Head of caudate nucleus (tissue), 42 donors: ENCODE results near the gene BEAN1.
A peak's percentile ranks its signal among the peaks of the same experiment; 100 is the strongest.
"Not testable (repeated sequence)": the region's sequence is repeated elsewhere in the genome, so short reads cannot be mapped to it uniquely, and the experiment has no call there.

Experiments used
- DNase-seq, 42 donors: peaks; one replicate each; pipeline versions ENCODE4 v3.0.0 to v3.0.0-alpha.2; 2020 to 2021; ENCODE audit warnings: mixed read lengths in 7 of 42
- intact Hi-C: fragments of 100-400 bp; cut with DNase I; formaldehyde crosslinking; loops from one replicate; pipeline ENCODE4 v1.15.0; 2022

The BEAN1 gene

GRCh38 chr16:66458853-66459252 lies 31.8 kb downstream of the BEAN1 start:
- intact Hi-C loops = no loop called here
- peak in 1 of 42 donors; percentile 13 for DNase-seq

DNA sequence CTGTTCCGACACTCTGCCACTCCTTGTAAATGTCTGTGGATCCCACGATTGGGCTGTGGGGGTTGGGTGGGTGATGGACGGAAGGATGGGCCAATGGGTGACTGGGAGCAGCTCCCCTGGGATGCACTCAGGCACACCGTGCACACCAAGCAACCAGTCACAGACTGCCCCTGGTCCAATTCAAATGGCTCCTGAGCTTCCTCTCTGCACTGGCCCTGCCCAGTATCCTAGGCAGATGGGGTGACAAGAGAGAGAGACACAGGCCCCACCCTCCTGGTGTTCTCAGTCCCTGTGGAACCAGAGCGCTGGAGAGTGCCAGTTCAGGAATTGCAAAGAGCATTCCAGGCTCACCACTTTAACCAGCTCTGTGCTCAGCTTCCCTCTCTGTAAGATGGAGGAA lies 32.8 kb downstream of the BEAN1 start:
- DNase-seq = peak in 1 of 42 donors; percentile 16

GRCh38 chr16:66460703-66461102 lies 33.6 kb downstream of the BEAN1 start:
- DNase-seq = peak in 1 of 42 donors; percentile 1
- intact Hi-C loops = no loop called here

More for the DNA sequence above, 32.8 kb downstream of the BEAN1 start:
- intact Hi-C loops = no loop called here

DNA sequence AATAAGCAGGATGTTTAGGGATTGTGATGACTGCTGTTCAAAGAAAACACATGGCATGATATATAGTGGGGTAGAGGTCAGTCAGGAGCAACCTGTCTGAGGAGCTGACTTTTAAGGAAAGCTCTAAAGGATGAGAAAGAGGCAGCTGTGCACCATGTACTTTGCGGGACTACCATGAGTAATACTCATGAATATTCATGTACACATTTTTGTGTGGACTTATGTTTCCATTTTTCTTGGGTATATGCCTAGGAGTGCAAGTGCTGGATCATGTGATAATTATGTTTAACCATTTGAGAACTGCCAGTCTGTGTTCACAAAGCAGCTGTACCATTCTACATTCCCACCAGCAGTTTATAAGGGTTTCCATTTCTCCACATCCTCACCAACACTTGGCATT lies 35.8 kb downstream of the BEAN1 start:
- intact Hi-C loops = no loop called here
- DNase-seq = no peak

GRCh38 chr16:66465946-66466345 lies 38.9 kb downstream of the BEAN1 start:
- DNase-seq = peak in 2 of 42 donors; percentile 11 to 15
- intact Hi-C loops = not testable (repeated sequence)

DNA sequence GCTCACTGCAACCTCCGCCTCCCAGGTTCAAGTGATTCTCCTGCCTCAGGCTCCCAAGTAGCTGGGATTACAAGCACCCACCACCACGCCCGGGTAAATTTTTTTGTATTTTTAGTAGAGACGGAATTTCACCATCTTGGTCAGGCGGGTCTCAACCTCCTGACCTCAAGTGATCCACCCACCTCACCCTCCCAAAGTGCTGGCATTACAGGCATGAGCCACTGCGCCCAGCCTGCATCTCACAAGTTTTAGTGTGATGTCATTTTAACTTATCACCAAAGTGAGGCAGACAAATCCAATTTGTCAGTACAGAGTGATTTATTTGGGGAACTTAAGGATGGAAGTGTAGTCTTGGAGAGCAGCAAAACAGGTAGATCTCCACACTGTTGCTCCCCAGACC lies 39.5 kb downstream of the BEAN1 start:
- DNase-seq = peak in 3 of 42 donors; percentile 11 to 22 (median 15)
- intact Hi-C loops = not testable (repeated sequence)

- intact Hi-C loops = no loop called here
- peak in 3 of 42 donors; percentile 1 to 7 (median 4) for DNase-seq
Measured at GRCh38 chr16:66467611-66468010, 40.5 kb downstream of the BEAN1 start.

- peak in 5 of 42 donors; percentile 1 to 22 (median 11) for DNase-seq
- intact Hi-C loops = no loop called here
Measured at GRCh38 chr16:66468321-66468965, 41.3 kb downstream of the BEAN1 start.

DNA sequence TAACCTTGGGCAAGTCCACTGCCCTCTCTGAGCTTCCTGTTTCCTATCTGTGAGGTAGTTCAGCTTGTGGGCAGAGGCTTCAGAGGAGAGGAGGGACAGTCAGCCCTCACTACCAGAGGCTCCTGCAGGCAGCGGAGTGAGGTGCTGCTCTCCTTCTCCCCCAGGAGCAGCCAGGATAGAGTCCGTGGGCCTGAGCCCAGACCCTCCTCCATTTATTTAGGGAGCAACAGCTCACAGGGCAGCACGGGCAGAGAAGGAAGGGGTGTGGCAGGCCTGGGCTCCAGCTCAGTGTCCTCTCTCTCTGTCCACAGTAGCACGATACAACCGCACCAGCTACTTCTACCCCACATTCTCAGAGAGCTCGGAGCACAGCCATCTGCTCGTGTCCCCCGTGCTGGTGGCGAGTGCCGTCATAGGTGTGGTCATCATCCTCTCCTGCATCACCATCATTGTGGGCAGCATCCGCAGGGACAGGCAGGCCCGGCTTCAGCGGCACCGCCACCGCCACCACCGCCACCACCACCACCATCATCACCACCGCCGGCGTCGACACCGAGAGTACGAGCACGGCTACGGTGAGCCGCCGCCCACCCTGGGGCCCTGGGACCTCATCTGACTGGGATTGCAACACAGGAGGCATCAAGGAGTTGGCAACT lies 42.3 kb downstream of the BEAN1 start:
- intact Hi-C loops = no loop called here

DNA sequence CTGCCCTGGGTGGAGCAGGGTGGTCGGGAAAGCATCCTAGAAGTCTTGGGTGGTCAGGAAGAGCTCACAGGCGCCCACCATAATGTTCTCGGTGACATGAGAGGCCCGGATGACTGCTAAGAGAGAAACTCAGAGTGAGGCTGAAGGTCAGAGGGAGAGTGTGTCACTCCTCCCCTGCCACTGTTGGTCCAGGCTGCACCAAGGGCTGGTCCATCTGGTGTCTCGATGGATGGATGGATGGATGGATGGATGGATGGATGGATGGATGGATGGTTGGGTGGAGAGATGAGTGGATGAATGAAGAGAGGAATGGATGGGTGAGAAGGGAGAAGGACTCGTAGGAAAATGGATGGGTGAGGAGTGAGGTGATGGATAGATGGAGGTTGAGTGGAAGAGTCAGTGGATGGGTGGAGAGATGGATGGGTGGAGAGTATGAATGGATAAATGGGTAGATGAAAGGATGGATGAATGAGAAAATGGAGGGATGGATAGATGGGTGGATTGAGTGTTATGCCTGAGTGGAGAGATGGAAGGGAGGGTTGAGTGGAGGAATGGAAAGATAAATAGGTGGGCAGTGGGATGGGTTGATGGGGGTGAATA lies 43.0 kb downstream of the BEAN1 start:
- intact Hi-C loops = no loop called here
- DNase-seq = no peak

More for the DNA sequence above, 42.3 kb downstream of the BEAN1 start:
- peak in 5 of 42 donors; percentile 3 to 26 (median 9) for DNase-seq

DNA sequence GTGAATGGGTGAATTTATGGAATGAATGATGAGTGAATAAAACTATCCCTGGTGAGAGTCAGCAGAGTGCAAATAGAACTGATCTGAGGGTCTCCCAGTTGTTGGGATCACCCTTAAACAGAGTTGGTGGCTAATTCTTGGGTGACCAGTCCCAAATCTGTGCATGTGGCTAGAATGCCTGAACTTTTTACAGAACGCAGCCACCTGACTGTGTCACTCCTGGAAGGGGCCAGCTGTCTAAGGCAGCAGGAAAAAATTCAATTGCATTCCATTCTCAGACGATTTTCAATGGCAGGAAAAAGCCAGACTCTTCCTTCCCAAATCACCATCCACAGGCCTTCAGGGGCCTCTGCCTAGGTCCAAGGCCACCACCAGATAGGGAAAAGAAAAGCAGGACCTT lies 43.5 kb downstream of the BEAN1 start:
- DNase-seq = peak in 2 of 42 donors; percentile 2 to 7
- intact Hi-C loops = no loop called here

- intact Hi-C loops = no loop called here
- peak in 3 of 42 donors; percentile 1 to 9 (median 6) for DNase-seq
Measured at GRCh38 chr16:66471264-66471663, 44.2 kb downstream of the BEAN1 start.

GRCh38 chr16:66471716-66472393 lies 44.8 kb downstream of the BEAN1 start:
- intact Hi-C loops = no loop called here
- peak in 3 of 42 donors; percentile 11 to 32 (median 20) for DNase-seq

- intact Hi-C loops = no loop called here
- peak in 3 of 42 donors; percentile 2 to 23 (median 9) for DNase-seq
Measured at GRCh38 chr16:66473051-66473571, 46.0 kb downstream of the BEAN1 start.

GRCh38 chr16:66473654-66474519 lies 46.8 kb downstream of the BEAN1 start:
- intact Hi-C loops = no loop called here
- peak in 2 of 42 donors; percentile 8 to 17 for DNase-seq

- intact Hi-C loops = no loop called here
Measured at GRCh38 chr16:66474750-66475199, 47.7 kb downstream of the BEAN1 start.

GRCh38 chr16:66475232-66475631 lies 48.1 kb downstream of the BEAN1 start:
- DNase-seq = peak in 1 of 42 donors; percentile 22
- intact Hi-C loops = no loop called here

More at GRCh38 chr16:66474750-66475199, 47.7 kb downstream of the BEAN1 start:
- peak in 2 of 42 donors; percentile 1 to 12 for DNase-seq

DNA sequence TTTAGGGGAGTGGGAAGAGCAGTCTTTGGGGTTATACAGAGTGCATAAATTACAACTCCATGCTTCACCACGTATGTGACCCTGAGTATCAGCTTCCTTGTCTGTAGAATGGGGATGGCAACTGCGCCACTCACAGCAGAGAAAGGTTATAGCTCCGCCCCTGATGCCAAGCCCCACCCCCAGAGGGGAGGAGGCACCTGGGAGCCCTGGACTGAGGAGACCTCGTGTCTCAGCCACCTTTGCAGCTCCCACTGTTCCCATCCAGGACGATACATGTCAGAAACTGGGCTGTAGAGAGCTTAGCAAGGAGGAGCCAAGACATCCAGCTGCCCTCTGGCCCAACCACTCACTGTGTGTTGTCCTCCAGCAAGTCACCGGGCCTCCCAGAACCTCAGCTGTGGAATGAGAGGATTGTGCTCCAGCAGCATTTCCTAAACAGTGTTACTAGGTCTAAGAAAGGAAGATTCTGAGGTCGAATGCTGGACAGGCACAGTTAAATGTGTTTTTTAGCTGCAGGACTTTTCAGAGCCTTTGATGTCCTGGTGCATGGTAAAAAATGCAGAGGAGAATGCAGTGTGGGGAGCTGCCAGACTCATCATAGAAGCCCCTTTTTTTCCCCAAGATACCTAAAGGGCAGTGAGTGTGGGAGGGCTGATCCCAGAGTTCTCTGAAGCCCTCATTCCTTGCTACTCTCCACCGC lies 49.4 kb downstream of the BEAN1 start:
- peak in 2 of 42 donors; percentile 17 to 39 for DNase-seq
- intact Hi-C loops = no loop called here
